Rectal smooth muscle tissue (tissue), 1 donor: Measurements from ENCODE around the gene SLC25A11.
A peak's percentile ranks its signal among the peaks of the same experiment; 100 is the strongest.

ENCODE experiments used
- H3K27ac ChIP-seq: one replicate; pipeline ENCODE4 v1.7.0; 2013; ENCODE audit warnings: low read depth, low read length, inconsistent platforms
- H3K27me3 ChIP-seq: one replicate; pipeline ENCODE4 v1.7.0; 2013; ENCODE audit warnings: low read length; ENCODE audit not compliant: control insufficient read depth, insufficient read depth
- H3K36me3 ChIP-seq: one replicate; pipeline ENCODE4 v1.7.0; 2013; ENCODE audit warnings: low read length; ENCODE audit not compliant: control insufficient read depth, insufficient read depth
- H3K4me1 ChIP-seq: one replicate; pipeline ENCODE4 v1.7.0; 2013; ENCODE audit warnings: low read length; ENCODE audit not compliant: control insufficient read depth, insufficient read depth
- H3K4me3 ChIP-seq: one replicate; pipeline ENCODE4 v1.7.0; 2013; ENCODE audit warnings: low read length
- H3K9ac ChIP-seq: one replicate; pipeline ENCODE4 v1.7.0; 2013; ENCODE audit warnings: low read length

Gene SLC25A11

DNA sequence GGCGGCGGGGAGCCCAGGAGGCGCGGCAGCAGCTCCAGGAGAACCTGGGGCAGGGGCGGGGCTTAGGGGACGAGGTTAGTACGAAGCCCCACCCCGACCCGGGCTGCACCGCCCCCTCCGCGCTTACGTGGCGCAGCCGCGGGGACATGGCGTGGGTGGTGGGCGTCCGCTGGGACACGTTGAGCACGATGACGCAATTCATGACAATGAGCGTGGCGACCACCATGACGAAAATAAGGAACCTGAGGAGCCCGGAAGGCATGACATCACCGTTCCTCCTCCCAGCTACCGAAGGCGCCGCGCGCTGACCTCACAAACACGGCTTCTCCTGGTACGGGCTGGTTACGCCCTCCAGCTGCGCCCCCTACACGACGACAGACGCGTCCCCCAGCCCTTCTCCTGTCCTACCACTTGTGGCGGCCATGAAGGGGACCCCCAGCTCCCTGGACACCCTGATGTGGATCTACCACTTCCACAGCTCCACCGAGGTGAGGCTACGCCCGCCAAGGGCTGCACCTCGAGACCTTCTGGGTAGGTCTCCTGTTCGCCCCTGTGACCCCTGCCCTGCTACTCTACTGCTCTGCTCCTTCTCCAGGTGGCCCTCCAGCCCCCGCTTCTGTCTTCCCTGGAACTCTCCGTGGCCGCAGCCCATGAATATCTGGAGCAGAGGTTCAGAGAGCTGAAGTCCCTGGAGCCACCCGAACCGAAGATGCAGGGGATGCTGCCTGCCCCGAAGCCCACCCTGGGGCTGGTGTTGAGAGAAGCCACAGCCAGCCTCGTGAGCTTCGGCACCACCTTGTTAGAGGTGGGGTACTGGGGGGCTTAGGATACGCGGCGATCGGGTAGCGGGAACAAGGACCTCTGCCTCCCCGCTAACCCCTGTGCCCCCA, 40.3 kb downstream of the SLC25A11 start, which contains the start of gene C17orf107:
C17orf107 (plus strand) TSS at position 196 of the 890 bp plus-strand sequence; CDS start at position 423, 227 bp downstream.
- H3K4me1 ChIP-seq = peaks cover 2% of the 10 kb centered on the region
- peak within 1 kb of the TSS; percentile 32 for H3K9ac ChIP-seq
- peaks cover 18% of the 10 kb centered on the region for H3K36me3 ChIP-seq
- peak within 1 kb of the TSS; percentile 67 for H3K4me3 ChIP-seq
- H3K27ac ChIP-seq = no peak within 1 kb of the TSS
- peaks cover 12% of the 10 kb centered on the region for H3K27me3 ChIP-seq

GRCh38 chr17:4898927-4899326, 40.9 kb downstream of the SLC25A11 start:
- Histone ChIP-seq H3K4me1 (peaks cover 2% of the 10 kb centered on the region), H3K9ac (no peak overlapping the region), H3K27ac (no peak overlapping the region)

GRCh38 chr17:4898351-4898750, 41.5 kb downstream of the SLC25A11 start:
- H3K9ac ChIP-seq = no peak overlapping the region
- H3K4me3 ChIP-seq = no peak overlapping the region
- H3K27me3 ChIP-seq = peaks cover 12% of the 10 kb centered on the region
- H3K27ac ChIP-seq = no peak overlapping the region
- peaks cover 2% of the 10 kb centered on the region for H3K4me1 ChIP-seq
- peaks cover 25% of the 10 kb centered on the region for H3K36me3 ChIP-seq

More at GRCh38 chr17:4898927-4899326, 40.9 kb downstream of the SLC25A11 start:
- Histone ChIP-seq H3K27me3 (peaks cover 12% of the 10 kb centered on the region), H3K4me3 (peak overlapping the region; percentile 67), H3K36me3 (peaks cover 23% of the 10 kb centered on the region)

DNA sequence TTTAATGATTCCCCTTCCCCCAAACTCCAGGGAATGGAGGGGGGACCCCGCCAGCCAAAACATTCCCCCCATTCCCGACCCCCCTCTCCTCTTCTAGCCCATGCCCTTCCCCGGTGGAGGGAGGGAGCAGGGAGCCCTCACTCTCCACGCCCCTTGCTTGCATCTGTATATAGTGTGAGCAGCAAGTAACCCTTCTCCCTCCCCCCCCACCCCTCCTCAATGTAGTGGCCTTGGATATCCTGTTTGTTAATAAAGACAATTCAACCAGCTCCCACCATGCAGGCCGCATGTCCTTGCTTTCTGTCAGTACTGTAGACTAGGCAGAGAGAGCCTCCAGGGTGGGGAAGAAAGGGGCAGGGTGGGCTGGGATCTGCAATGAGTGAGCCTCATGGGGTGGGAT, 42.1 kb downstream of the SLC25A11 start:
- H3K36me3 ChIP-seq = peaks cover 28% of the 10 kb centered on the region

DNA sequence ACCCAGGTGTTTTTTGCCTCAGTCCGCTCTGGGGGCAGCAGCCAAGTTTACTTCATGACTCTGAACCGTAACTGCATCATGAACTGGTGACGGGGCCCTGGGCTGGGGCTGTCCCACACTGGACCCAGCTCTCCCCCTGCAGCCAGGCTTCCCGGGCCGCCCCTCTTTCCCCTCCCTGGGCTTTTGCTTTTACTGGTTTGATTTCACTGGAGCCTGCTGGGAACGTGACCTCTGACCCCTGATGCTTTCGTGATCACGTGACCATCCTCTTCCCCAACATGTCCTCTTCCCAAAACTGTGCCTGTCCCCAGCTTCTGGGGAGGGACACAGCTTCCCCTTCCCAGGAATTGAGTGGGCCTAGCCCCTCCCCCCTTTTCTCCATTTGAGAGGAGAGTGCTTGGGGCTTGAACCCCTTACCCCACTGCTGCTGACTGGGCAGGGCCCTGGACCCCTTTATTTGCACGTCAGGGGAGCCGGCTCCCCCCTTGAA, 42.6 kb downstream of the SLC25A11 start:
- Histone ChIP-seq H3K36me3 (peaks cover 28% of the 10 kb centered on the region), H3K27me3 (peaks cover 12% of the 10 kb centered on the region), H3K9ac (no peak overlapping the region), H3K27ac (no peak overlapping the region), H3K4me1 (peaks cover 2% of the 10 kb centered on the region), H3K4me3 (no peak overlapping the region)

More for the DNA sequence above, 42.1 kb downstream of the SLC25A11 start:
- peaks cover 12% of the 10 kb centered on the region for H3K27me3 ChIP-seq
- no peak overlapping the region for H3K9ac ChIP-seq
- H3K4me1 ChIP-seq = peaks cover 2% of the 10 kb centered on the region
- no peak overlapping the region for H3K27ac ChIP-seq
- H3K4me3 ChIP-seq = no peak overlapping the region

GRCh38 chr17:4896332-4897197, 43.3 kb downstream of the SLC25A11 start:
- peaks cover 33% of the 10 kb centered on the region for H3K36me3 ChIP-seq
- peaks cover 12% of the 10 kb centered on the region for H3K27me3 ChIP-seq
- no peak overlapping the region for H3K27ac ChIP-seq
- H3K4me1 ChIP-seq = peaks cover 2% of the 10 kb centered on the region
- no peak overlapping the region for H3K4me3 ChIP-seq
- no peak overlapping the region for H3K9ac ChIP-seq

DNA sequence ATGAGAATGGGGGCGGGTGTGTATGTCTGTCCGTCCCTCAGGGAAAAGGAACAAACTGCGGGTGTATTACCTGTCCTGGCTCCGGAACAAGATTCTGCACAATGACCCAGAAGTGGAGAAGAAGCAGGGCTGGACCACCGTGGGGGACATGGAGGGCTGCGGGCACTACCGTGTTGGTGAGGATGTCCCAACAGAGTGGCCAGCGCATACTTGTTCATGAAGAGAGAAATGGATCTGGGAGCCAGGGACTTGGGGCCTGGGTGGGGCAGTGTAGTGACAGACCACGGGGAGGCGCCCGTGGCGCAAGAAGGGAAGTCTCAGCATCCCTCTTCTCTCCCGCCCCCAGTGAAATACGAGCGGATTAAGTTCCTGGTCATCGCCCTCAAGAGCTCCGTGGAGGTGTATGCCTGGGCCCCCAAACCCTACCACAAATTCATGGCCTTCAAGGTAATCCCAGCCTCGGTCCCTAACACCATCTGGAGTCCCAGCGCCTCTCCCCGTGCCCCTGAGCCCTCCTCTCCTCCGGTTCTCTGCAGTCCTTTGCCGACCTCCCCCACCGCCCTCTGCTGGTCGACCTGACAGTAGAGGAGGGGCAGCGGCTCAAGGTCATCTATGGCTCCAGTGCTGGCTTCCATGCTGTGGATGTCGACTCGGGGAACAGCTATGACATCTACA, 44.1 kb downstream of the SLC25A11 start:
- no peak overlapping the region for H3K27ac ChIP-seq
- no peak overlapping the region for H3K9ac ChIP-seq
- peaks cover 2% of the 10 kb centered on the region for H3K4me1 ChIP-seq
- H3K36me3 ChIP-seq = peaks cover 40% of the 10 kb centered on the region
- H3K27me3 ChIP-seq = peaks cover 12% of the 10 kb centered on the region
- H3K4me3 ChIP-seq = no peak overlapping the region

DNA sequence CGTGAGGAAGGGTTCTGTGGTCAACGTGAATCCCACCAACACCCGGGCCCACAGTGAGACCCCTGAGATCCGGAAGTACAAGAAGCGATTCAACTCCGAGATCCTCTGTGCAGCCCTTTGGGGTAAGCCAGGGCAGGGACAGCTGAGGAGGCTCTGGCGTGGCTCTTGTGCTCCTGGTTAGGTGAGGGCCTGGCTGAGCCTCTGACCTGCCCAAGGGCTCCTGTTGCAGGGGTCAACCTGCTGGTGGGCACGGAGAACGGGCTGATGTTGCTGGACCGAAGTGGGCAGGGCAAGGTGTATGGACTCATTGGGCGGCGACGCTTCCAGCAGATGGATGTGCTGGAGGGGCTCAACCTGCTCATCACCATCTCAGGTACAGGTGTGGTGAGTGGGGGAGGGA, 44.7 kb downstream of the SLC25A11 start:
- Histone ChIP-seq H3K27ac (no peak overlapping the region), H3K27me3 (peaks cover 11% of the 10 kb centered on the region), H3K36me3 (peaks cover 47% of the 10 kb centered on the region), H3K9ac (no peak overlapping the region), H3K4me3 (no peak overlapping the region), H3K4me1 (peaks cover 2% of the 10 kb centered on the region)

DNA sequence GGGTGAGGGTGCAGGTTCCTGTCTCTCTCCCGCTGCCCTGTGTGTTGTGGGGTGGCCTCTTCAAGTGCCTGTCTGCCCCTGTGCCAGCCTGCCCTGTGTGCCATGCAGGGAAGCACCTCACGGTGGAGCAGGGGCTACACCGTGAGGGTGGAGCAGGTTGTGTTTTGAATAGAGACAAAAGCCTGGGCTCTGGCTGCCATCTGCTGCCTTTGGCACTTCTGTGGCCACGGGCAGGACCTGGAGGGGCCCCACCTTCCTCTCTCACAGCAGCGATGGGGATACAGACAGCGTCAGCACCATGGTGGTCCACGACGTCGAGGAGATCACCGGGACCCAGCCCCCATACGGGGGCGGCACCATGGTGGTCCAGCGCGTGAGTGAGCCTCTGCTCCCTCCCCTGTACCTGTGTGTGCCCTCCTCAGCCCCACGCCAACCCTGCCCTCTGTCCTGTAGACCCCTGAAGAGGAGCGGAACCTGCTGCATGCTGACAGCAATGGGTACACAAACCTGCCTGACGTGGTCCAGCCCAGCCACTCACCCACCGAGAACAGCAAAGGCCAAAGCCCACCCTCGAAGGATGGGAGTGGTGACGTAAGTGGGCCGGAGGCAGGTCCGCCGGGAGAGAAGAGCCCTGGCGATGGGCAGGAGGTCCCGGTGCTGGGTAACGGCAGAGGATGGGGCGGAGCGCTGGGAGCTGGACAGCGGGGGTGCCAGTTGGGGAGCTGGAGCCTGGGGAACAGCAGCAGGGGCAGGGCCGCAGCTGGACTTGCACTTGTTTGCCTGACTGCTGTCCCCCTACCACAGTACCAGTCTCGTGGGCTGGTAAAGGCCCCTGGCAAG, 45.9 kb downstream of the SLC25A11 start:
- Histone ChIP-seq H3K36me3 (peaks cover 52% of the 10 kb centered on the region), H3K4me3 (no peak overlapping the region), H3K9ac (no peak overlapping the region), H3K27me3 (peaks cover 4% of the 10 kb centered on the region), H3K27ac (no peak overlapping the region), H3K4me1 (peaks cover 2% of the 10 kb centered on the region)

- H3K4me3 ChIP-seq = no peak overlapping the region
- H3K36me3 ChIP-seq = peaks cover 52% of the 10 kb centered on the region
- no peak overlapping the region for H3K9ac ChIP-seq
- H3K4me1 ChIP-seq = no peaks in the 10 kb centered on the region
- no peaks in the 10 kb centered on the region for H3K27me3 ChIP-seq
- H3K27ac ChIP-seq = no peak overlapping the region
Measured at GRCh38 chr17:4893272-4893671, 46.6 kb downstream of the SLC25A11 start.

GRCh38 chr17:4892499-4893221, 47.2 kb downstream of the SLC25A11 start:
- Histone ChIP-seq H3K4me1 (no peaks in the 10 kb centered on the region), H3K4me3 (no peak overlapping the region), H3K27ac (no peak overlapping the region), H3K27me3 (no peaks in the 10 kb centered on the region), H3K36me3 (peaks cover 52% of the 10 kb centered on the region), H3K9ac (no peak overlapping the region)
